ENCODE measurements around the gene CPT2. TPM values are rescaled to one million over a fixed set of nuclear protein-coding genes. Genes with fewer than 3 reads are reported as not detected.

CPT2 gene
- total and polyA plus RNA-seq, 4 donors, result 27.4 to 109 (median 74.8) TPM

Other genes with a start within 250 kb of the CPT2 start
- 10 to 100 TPM in 1 of 2 donors, 1 to 10 TPM in 1; 1.9 to 10.8 TPM for gene PODN, start 134.6 kb upstream of the CPT2 start, total RNA-seq
- 1 to 10 TPM; 3.0 to 9.6 TPM for gene PODN, start 134.6 kb upstream of the CPT2 start, polyA plus RNA-seq
- gene SLC1A7, start 54.2 kb upstream of the CPT2 start, total RNA-seq, result under 1 TPM; 0.28 to 0.59 TPM
- under 1 TPM; 0.21 to 0.67 TPM for gene SLC1A7, start 54.2 kb upstream of the CPT2 start, polyA plus RNA-seq
- 10 to 100 TPM; 19.8 to 29.8 TPM for gene CZIB, start 23.8 kb downstream of the CPT2 start, total RNA-seq
- gene CZIB, start 23.8 kb downstream of the CPT2 start, polyA plus RNA-seq, result 10 to 100 TPM; 20.9 to 32.3 TPM
- gene MAGOH, start 41.7 kb downstream of the CPT2 start, total RNA-seq, result 10 to 100 TPM; 16.4 to 32.5 TPM
- 10 to 100 TPM; 21.2 to 31.8 TPM for gene MAGOH, start 41.7 kb downstream of the CPT2 start, polyA plus RNA-seq
- gene LRP8, start 131.2 kb downstream of the CPT2 start, total RNA-seq, result under 1 TPM; 0.33 to 0.75 TPM
- gene LRP8, start 131.2 kb downstream of the CPT2 start, polyA plus RNA-seq, result under 1 TPM; 0.15 to 0.24 TPM

Data from liver (tissue), 4 donors.